HG03135 (cell line): ENCODE measurements around the gene CD40.

ENCODE experiments used
- ATAC-seq: cut with Tn5 transposase; IDR thresholded peaks from one replicate; pipeline ENCODE4 v1.9.1; 2021; ENCODE audit warnings: mild to moderate bottlenecking, moderate library complexity; ENCODE audit not compliant: unreplicated experiment

The CD40 gene

GRCh38 chr20:46169245-46170171, 51.4 kb downstream of the CD40 start:
- ATAC-seq: no peak

GRCh38 chr20:46171476-46171875, 53.4 kb downstream of the CD40 start:
- ATAC-seq: no peak

- no peak for ATAC-seq
Observed at GRCh38 chr20:46171909-46172308, 53.8 kb downstream of the CD40 start.

- no peak for ATAC-seq
Observed at GRCh38 chr20:46172455-46172854, 54.3 kb downstream of the CD40 start.

- no peak for ATAC-seq
Observed at GRCh38 chr20:46172961-46173536, 54.9 kb downstream of the CD40 start.

GRCh38 chr20:46173652-46174468, 55.7 kb downstream of the CD40 start:
- no peak for ATAC-seq

GRCh38 chr20:46174469-46175126, 56.5 kb downstream of the CD40 start:
- ATAC-seq: no peak

GRCh38 chr20:46175127-46175494, 57.0 kb downstream of the CD40 start:
- ATAC-seq: no peak

- no peak for ATAC-seq
Observed at GRCh38 chr20:46176739-46177378, 58.7 kb downstream of the CD40 start.

- no peak for ATAC-seq
Observed at GRCh38 chr20:46177768-46178167, 59.7 kb downstream of the CD40 start.

- ATAC-seq: no peak
Observed at GRCh38 chr20:46178891-46179290, 60.8 kb downstream of the CD40 start.
